ENCODE measurements around the gene PRKCE.

DNA sequence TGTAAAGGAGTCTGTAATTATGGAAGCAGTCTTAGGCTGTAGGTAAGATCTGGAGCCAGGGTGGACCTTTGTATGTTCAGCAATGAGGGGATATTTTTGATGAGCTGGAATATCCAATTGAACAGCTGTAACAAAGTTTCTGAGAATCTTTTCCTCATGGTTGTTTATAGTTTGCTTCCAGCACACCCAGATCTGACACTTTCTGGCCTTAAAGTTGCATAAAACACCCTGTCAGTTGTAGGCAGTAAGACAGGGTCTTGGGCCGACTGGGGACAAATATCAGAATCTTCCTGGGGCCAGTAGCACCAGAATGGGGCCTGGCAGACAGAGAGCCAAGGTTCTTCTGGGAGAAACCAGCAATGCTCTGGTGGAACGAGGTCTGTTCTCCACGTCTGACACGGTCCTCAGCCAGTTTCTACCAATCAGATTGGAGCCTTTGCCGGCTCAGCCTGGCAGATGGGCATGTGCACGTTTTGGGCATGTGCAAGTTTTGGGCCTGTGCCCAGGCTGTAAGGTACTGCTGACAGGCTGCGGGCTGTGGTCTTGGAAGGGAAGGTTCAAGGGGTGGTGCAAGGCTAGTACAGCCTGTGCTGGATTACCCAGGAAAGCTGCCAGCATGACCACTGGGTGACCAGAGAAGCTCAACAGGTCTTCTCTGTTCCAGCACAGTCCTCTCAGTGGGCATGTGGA, 89.8 kb downstream of the PRKCE start:
- TF ChIP-seq, protein P1, sequence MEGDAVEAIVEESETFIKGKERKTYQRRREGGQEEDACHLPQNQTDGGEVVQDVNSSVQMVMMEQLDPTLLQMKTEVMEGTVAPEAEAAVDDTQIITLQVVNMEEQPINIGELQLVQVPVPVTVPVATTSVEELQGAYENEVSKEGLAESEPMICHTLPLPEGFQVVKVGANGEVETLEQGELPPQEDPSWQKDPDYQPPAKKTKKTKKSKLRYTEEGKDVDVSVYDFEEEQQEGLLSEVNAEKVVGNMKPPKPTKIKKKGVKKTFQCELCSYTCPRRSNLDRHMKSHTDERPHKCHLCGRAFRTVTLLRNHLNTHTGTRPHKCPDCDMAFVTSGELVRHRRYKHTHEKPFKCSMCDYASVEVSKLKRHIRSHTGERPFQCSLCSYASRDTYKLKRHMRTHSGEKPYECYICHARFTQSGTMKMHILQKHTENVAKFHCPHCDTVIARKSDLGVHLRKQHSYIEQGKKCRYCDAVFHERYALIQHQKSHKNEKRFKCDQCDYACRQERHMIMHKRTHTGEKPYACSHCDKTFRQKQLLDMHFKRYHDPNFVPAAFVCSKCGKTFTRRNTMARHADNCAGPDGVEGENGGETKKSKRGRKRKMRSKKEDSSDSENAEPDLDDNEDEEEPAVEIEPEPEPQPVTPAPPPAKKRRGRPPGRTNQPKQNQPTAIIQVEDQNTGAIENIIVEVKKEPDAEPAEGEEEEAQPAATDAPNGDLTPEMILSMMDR (IDR thresholded peaks at IDR 0.05) = no peak
- no peak for TF ChIP-seq EZH2 (IDR thresholded peaks at IDR 0.05; ENCODE audit: borderline replicate concordance, insufficient read depth, low read depth, low read length, poor library complexity, severe bottlenecking)
